VCaP (cell line): ENCODE data around the gene FBXW4.

Experiments used
- H3K27ac ChIP-seq: fragments of 450-650 bp; 2 replicates; pipeline ENCODE4 v1.5.1; 2017
- TF ChIP-seq, protein P1 (sequence below): fragments of 450-650 bp; conservative IDR thresholded peaks from 2 replicates; pipeline ENCODE4 v1.5.1; 2017; ENCODE audit warnings: mild to moderate bottlenecking, moderate library complexity

Gene FBXW4

DNA sequence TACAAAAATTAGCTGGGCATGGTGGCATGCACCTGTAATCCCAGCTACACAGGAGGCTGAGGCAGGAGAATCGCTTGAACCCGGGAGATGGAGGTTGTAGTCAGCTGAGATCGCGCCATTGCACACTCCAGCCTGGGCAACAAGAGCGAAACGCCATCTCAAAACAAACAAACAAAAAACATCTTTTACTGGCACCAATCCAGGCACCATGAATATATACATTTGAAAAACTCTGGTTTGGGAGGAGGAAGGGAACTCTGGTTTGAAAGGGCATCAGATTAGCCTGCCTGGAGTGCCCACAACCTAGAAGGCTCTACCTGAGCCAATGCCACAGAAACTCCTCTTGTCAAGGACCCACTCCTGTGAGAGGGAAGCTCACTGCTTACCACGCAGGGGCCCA is 122.8 kb downstream of the FBXW4 start:
- TF ChIP-seq, protein P1, sequence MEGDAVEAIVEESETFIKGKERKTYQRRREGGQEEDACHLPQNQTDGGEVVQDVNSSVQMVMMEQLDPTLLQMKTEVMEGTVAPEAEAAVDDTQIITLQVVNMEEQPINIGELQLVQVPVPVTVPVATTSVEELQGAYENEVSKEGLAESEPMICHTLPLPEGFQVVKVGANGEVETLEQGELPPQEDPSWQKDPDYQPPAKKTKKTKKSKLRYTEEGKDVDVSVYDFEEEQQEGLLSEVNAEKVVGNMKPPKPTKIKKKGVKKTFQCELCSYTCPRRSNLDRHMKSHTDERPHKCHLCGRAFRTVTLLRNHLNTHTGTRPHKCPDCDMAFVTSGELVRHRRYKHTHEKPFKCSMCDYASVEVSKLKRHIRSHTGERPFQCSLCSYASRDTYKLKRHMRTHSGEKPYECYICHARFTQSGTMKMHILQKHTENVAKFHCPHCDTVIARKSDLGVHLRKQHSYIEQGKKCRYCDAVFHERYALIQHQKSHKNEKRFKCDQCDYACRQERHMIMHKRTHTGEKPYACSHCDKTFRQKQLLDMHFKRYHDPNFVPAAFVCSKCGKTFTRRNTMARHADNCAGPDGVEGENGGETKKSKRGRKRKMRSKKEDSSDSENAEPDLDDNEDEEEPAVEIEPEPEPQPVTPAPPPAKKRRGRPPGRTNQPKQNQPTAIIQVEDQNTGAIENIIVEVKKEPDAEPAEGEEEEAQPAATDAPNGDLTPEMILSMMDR = no peak
- H3K27ac ChIP-seq = no peak overlapping the region

DNA sequence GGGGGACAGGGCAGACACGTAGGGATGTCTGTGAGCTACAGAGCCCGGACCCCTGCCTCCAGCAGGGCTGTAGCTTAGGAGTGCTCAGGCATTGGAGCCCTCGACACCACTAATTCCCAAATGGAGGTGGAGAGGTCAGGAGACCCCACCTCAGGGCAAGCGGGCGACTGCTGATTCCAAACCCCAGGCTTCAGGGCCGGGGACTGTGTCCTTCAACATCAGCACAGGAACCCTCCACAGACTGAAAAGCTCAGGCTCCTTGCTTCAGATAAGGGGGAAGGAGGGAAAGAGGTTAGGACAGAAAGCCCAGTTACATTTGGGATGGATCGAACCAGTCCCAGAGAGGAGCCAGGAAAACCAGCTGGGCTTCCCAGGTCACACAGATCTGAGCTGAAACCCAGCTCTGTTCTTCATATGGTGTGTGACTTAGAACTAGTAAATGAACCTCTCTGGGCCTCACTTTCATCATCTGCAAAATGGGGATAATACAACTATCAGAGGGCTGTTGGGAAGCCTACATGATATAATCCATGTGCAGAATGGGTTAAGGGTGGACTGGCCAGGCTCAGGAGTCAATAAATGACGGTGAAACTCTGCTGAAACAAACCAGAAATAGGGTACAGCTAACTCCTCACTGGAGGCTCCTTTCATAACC is 123.6 kb downstream of the FBXW4 start:
- TF ChIP-seq, protein P1 = no peak
- no peak overlapping the region; the same call in 1 of the 2 replicates for H3K27ac ChIP-seq

DNA sequence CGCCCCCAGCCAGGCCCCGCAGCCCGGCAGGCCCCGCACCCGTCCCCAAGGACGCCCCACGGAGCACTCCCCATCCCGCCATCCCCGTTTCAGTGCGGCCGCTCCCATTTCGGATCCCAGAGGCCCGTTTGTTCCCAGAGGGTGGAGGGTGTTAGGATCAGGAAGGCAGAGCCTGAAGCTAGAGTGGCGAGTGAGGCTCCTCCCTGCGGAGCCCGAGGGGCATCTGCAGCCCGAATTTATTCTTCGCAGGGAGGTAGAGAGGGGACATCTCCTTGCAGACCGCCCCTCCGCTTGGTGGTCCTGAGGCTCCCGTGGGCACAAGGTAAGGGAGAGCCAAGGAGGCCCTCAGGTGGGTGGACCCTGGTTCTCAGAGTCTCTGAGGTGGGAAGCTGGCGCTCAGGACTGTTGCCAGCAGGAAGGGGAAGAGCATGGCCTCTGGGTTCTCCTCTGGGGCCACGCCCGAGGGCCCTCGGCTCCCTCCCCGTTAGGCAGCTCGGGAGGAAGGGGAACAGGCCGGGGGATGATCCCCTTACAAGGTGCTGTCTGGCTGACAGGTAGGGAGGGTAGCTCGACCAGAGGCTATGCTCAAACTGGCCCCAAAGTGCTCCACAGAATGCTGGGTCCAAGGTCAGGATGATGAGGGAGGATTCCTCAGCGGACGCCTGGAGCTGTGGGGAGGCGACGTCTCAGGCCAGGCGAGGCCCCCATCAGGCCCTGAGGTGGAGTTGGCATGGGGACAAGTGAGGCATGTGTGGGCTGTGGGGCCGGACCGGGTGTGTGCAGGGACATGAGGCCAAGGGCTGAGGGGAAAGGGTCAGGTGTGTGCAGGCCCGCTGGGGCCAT is 124.3 kb downstream of the FBXW4 start:
- peak overlapping the region; percentile 45; the same call in 1 of the 2 replicates for H3K27ac ChIP-seq
- TF ChIP-seq, protein P1 = peak; percentile 61

DNA sequence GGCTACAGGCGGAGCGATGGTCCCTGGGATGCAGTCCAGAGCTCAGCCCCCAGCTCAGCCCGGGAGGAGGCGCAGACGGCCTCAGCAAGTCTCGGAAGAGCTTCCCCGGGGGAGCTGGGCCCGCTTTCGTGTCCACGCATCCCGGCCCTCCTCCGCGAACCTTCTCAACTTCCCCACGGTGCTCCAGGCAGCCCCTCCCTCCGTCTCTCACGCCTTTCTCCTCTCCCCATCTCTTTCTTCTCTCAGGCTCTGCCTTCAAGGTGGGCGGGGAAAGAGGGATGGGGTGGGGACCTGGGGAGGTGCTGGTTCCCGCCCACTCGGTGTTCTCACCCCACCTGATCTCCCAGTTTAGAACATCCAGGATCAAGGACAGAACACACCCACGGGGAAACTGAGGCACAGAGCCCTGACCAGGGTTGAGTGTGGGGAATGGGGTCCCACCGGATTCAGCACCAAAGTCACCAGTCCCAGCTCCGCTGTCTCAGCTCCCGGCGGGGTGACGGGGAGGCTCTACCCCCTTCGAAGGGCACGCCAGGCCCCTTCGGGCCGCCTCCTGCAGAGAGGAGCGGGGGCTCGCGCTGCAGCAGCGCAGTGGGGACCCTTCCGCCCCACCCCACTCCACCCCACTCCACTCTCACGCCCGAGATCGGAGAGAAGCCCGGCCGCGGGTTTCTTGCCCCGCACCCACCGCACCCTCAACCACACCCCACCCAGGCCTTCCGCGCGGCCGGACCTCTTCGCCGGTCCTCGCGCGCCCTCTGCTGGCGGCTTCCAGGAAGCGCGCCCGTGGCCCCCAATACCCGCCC is 125.1 kb downstream of the FBXW4 start:
- H3K27ac ChIP-seq = peak overlapping the region; percentile 45; the same call in 1 of the 2 replicates
- TF ChIP-seq, protein P1 = peak; percentile 86

DNA sequence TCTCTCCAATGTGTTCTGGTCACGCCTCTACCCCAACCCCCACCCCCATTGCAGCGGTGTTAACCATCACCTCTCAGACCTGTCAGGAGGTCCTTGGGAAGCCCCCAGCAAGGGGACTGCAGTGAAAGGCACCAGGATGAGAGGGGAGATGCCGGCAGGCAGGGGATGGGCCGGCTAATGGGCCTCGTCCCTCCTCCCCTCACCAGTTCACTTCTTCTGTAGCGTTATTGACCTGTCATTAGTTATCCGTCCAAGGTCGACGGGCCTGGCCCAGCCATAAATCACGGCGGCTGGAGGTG is 125.7 kb downstream of the FBXW4 start:
- no peak overlapping the region for H3K27ac ChIP-seq

DNA sequence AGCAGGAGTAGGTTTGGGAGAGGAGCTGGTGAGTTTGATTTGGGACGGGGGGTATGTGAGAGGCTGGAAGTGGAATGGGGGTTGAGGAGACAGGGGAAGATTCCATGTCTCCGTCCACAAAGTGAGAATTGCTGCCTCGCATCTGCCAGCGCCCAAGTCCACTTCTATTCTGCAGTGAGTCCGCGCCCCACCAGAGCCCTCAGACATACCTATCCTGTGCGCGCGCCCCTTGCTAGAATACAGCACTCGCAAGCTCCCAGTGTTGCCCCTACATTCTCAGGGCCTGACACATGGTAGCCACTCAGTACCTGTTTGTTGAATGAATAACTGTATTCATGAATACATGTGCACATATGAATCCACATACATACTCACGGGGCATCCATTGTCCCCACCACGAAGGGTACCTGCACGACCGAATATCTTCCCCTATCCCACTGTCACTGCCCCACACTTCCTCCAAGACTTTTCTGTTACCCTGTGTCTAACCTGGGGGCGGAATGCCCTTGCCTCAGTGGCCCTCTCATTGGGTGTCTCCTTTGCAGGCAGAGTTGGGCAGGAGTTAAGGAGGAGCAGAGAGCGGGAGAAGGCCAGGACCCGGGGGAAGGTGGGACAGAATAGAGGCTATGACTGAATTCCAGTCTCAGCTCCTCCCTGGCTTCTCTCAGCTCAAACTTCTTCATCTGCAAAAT is 126.8 kb downstream of the FBXW4 start:
- H3K27ac ChIP-seq = no peak overlapping the region
- TF ChIP-seq, protein P1 = no peak

More for the DNA sequence above, 125.7 kb downstream of the FBXW4 start:
- TF ChIP-seq, protein P1 = no peak
